ENCODE results near the gene ACADL.
A peak's percentile ranks its signal among the peaks of the same experiment; 100 is the strongest.

The ACADL gene

GRCh38 chr2:210224941-210225672, at the start of gene ACADL:
ACADL (minus strand) TSS chr2:210225447; CDS start chr2:210225263, 184 bp downstream.
- DNase-seq: peak; percentile 5

- DNase-seq: no peak
Observed at GRCh38 chr2:210271300-210271699, 46.1 kb upstream of the ACADL start.

- DNase-seq: no peak
Observed at GRCh38 chr2:210269148-210269547, 43.9 kb upstream of the ACADL start.

- DNase-seq: no peak
Observed at GRCh38 chr2:210268281-210268680, 43.0 kb upstream of the ACADL start.

- no peak for DNase-seq
Observed at GRCh38 chr2:210267698-210268097, 42.5 kb upstream of the ACADL start.

GRCh38 chr2:210264282-210264681, 39.0 kb upstream of the ACADL start:
- no peak for DNase-seq

- no peak for DNase-seq
Observed at GRCh38 chr2:210263841-210264240, 38.6 kb upstream of the ACADL start.

- DNase-seq: no peak
Observed at GRCh38 chr2:210262036-210262435, 36.8 kb upstream of the ACADL start.

GRCh38 chr2:210259687-210260086, 34.4 kb upstream of the ACADL start:
- no peak for DNase-seq

GRCh38 chr2:210252699-210253606, 27.7 kb upstream of the ACADL start:
- DNase-seq: no peak

GRCh38 chr2:210250622-210251021, 25.4 kb upstream of the ACADL start:
- DNase-seq: no peak

- no peak for DNase-seq
Observed at GRCh38 chr2:210233487-210233886, 8.2 kb upstream of the ACADL start.

- DNase-seq: no peak
Observed at GRCh38 chr2:210230984-210231383, 5.7 kb upstream of the ACADL start.

GRCh38 chr2:210230518-210230917, 5.3 kb upstream of the ACADL start:
- DNase-seq: no peak

GRCh38 chr2:210228586-210228985, 3.3 kb upstream of the ACADL start:
- DNase-seq: no peak

GRCh38 chr2:210227290-210228088, 2.2 kb upstream of the ACADL start:
- no peak for DNase-seq

GRCh38 chr2:210226223-210226622, 976 bp upstream of the ACADL start:
- DNase-seq: no peak

GRCh38 chr2:210224591-210224940, 681 bp downstream of the ACADL start:
- DNase-seq: no peak

- DNase-seq: no peak
Observed at GRCh38 chr2:210215120-210215519, 10.1 kb downstream of the ACADL start.

- DNase-seq: no peak
Observed at GRCh38 chr2:210210185-210210584, 15.1 kb downstream of the ACADL start.

- DNase-seq: no peak
Observed at GRCh38 chr2:210207929-210208328, 17.3 kb downstream of the ACADL start.

- no peak for DNase-seq
Observed at GRCh38 chr2:210203558-210203957, 21.7 kb downstream of the ACADL start.

GRCh38 chr2:210203147-210203546, 22.1 kb downstream of the ACADL start:
- no peak for DNase-seq

All from NCI-H524 treated with DMSO at 0.1 percent for 48 hours (cell line).